Suprapubic skin (tissue), 4 donors: ENCODE results near the gene KCNK16. TPM values are rescaled to one million over a fixed set of nuclear protein-coding genes. Genes with fewer than 3 reads are reported as not detected.

Experiments
- DNase-seq, 2 donors: peaks; one replicate each; pipeline ENCODE4 v3.0.0-alpha.2; 2019; ENCODE audit warnings: low spot score in 2 of 2
- H3K27ac ChIP-seq: fragments of 200-600 bp; sonication (generic); one replicate; pipeline ENCODE4 v1.5.1; 2019
- H3K27me3 ChIP-seq: fragments of 200-600 bp; sonication (generic); one replicate; pipeline ENCODE4 v1.5.1; 2019
- H3K36me3 ChIP-seq: fragments of 200-600 bp; sonication (generic); one replicate; pipeline ENCODE4 v1.5.1; 2019
- H3K4me1 ChIP-seq: fragments of 200-600 bp; sonication (generic); one replicate; pipeline ENCODE4 v1.5.1; 2019
- H3K4me3 ChIP-seq: fragments of 200-600 bp; sonication (generic); one replicate; pipeline ENCODE4 v1.5.1; 2019; ENCODE audit warnings: mild to moderate bottlenecking
- H3K9me3 ChIP-seq: fragments of 200-600 bp; sonication (generic); one replicate; pipeline ENCODE4 v1.5.1; 2019
- EP300 ChIP-seq: sonication (generic); formaldehyde crosslinking; IDR thresholded peaks from one replicate; pipeline ENCODE4 v1.6.1; 2017; ENCODE audit warnings: antibody characterized with exemption
- POLR2A ChIP-seq, 2 donors: fragments of 450-650 bp; IDR thresholded peaks; one replicate each; pipeline ENCODE4 v1.6.1; 2017; ENCODE audit warnings: antibody characterized with exemption in 2 of 2, mild to moderate bottlenecking in 2 of 2, moderate library complexity in 2 of 2
- POLR2AphosphoS5 ChIP-seq, 3 donors: sonication (generic); formaldehyde crosslinking; IDR thresholded peaks; one replicate each; pipeline ENCODE4 v1.6.1; 2017; ENCODE audit warnings: antibody characterized with exemption in 3 of 3
- WGBS: methylation state at CpG from one replicate; pipeline ENCODE4 v1.1.5; 2018; 5-methylcytosine and 5-hydroxymethylcytosine counted together
- total RNA-seq, 4 donors: library from RNA; depleted of rRNA; stranded (reverse); fragments of >200 nt; gene quantifications; one replicate each; pipeline ENCODE4 v1.1.0, GENCODE V29; 2016
- TF ChIP-seq, protein P1 (sequence below), 2 donors: fragments of 200-600 bp in 1 of 2; fragments of 450-650 bp in 1 of 2; sonication (generic) in 1 of 2; IDR thresholded peaks; one replicate each; pipeline ENCODE4 v1.5.1; 2016 to 2019; ENCODE audit warnings: antibody characterized with exemption in 2 of 2, mild to moderate bottlenecking in 1 of 2, moderate library complexity in 1 of 2

Gene KCNK16
- not detected for total RNA-seq

DNA sequence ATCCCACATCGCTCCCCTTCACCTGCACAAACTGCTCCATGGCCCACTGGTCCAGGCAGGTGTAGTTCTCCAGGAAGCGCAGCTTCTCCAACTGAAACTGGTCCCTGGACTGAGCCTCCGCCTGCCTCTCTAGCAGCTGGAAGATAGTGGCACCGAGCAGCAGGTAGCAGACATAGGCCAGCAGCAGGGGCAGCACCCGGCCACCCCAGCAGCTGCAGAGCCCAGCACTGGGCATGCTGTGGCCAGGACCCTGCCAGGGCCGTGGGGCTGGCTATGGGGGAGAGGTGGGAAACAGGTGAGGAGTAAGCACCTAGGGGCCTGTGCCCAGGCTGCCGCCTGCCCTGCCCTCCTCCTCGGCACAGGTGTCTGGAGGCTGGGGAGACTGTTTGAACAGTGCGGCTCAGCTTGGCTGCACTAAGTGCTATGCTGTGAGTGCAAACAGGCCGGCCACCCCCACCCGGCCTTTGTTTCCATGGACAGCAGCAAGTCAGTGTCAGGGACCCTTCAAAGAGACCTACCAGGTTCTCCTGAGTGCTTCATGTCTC is at the start of gene KCNK16:
KCNK16 (minus strand) TSS at position 397 of the 545 bp plus-strand sequence; CDS start at position 235, 162 bp downstream.
- Histone ChIP-seq H3K27me3 (peaks cover 6% of the 10 kb centered on the region), H3K4me1 (no peaks in the 10 kb centered on the region), H3K9me3 (no peaks in the 10 kb centered on the region), H3K27ac (no peak within 1 kb of the TSS), H3K36me3 (no peaks in the 10 kb centered on the region), H3K4me3 (no peak within 1 kb of the TSS)
- no peak for TF ChIP-seq EP300
- TF ChIP-seq POLR2AphosphoS5 (IDR thresholded peaks at IDR 0.05): no peak
- TF ChIP-seq POLR2A (IDR thresholded peaks at IDR 0.05): no peak
- TF ChIP-seq, protein P1, sequence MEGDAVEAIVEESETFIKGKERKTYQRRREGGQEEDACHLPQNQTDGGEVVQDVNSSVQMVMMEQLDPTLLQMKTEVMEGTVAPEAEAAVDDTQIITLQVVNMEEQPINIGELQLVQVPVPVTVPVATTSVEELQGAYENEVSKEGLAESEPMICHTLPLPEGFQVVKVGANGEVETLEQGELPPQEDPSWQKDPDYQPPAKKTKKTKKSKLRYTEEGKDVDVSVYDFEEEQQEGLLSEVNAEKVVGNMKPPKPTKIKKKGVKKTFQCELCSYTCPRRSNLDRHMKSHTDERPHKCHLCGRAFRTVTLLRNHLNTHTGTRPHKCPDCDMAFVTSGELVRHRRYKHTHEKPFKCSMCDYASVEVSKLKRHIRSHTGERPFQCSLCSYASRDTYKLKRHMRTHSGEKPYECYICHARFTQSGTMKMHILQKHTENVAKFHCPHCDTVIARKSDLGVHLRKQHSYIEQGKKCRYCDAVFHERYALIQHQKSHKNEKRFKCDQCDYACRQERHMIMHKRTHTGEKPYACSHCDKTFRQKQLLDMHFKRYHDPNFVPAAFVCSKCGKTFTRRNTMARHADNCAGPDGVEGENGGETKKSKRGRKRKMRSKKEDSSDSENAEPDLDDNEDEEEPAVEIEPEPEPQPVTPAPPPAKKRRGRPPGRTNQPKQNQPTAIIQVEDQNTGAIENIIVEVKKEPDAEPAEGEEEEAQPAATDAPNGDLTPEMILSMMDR (IDR thresholded peaks at IDR 0.05): no peak
- no peak for DNase-seq
- WGBS: 85% methylated on average over 2 of the region's 11 CpGs

- TF ChIP-seq, protein P1 (IDR thresholded peaks at IDR 0.05): no peak
- no peak for TF ChIP-seq EP300
- TF ChIP-seq POLR2A (IDR thresholded peaks at IDR 0.05): no peak
- TF ChIP-seq POLR2AphosphoS5 (IDR thresholded peaks at IDR 0.05): no peak
- Histone ChIP-seq H3K36me3 (no peaks in the 10 kb centered on the region), H3K4me1 (no peaks in the 10 kb centered on the region), H3K4me3 (no peak overlapping the region), H3K27me3 (no peaks in the 10 kb centered on the region), H3K27ac (no peak overlapping the region), H3K9me3 (no peaks in the 10 kb centered on the region)
- DNase-seq: peak in 1 of 2 donors; percentile 37
- WGBS: 65% methylated on average over 3 of the region's 3 CpGs
Observed at GRCh38 chr6:39370390-39370789, 47.9 kb upstream of the KCNK16 start.

DNA sequence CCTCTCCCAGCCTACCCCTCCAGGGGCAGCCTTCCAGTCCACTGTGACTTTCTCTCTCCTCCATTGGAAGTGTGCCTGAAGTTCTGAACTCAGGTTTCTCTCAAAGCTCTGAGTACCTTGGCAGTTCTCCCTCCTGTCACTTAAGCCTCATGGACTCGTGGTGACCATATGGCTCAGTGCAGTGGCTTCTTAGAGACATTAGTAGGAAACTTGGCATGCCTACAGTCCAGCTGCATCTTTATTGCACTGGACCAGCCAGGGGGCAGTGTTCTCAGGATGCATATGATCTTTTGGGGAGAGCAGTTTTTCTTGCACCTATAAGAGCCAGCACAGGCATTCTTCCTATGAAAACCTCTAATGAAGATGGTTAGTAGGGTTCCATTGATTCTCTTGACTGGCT is 47.5 kb upstream of the KCNK16 start:
- Histone ChIP-seq H3K27me3 (no peaks in the 10 kb centered on the region), H3K27ac (no peak overlapping the region), H3K36me3 (no peaks in the 10 kb centered on the region), H3K9me3 (no peaks in the 10 kb centered on the region), H3K4me3 (no peak overlapping the region), H3K4me1 (no peaks in the 10 kb centered on the region)
- WGBS: 67% methylated on average over 1 of the region's 1 CpG
- TF ChIP-seq EP300 (no peak), POLR2A (IDR thresholded peaks at IDR 0.05) (no peak), POLR2AphosphoS5 (IDR thresholded peaks at IDR 0.05) (no peak)
- TF ChIP-seq, protein P1 (IDR thresholded peaks at IDR 0.05): no peak
- DNase-seq: peak in 1 of 2 donors; percentile 20

- no peaks in the 10 kb centered on the region for H3K4me1 ChIP-seq
- H3K9me3 ChIP-seq: no peaks in the 10 kb centered on the region
- WGBS: 91% methylated on average over 3 of the region's 3 CpGs
- no peak overlapping the region for H3K27ac ChIP-seq
- no peak overlapping the region for H3K4me3 ChIP-seq
- no peak for TF ChIP-seq POLR2AphosphoS5 (IDR thresholded peaks at IDR 0.05)
- no peak for TF ChIP-seq EP300
- TF ChIP-seq, protein P1 (IDR thresholded peaks at IDR 0.05): no peak
- TF ChIP-seq POLR2A (IDR thresholded peaks at IDR 0.05): no peak
- H3K36me3 ChIP-seq: no peaks in the 10 kb centered on the region
- H3K27me3 ChIP-seq: no peaks in the 10 kb centered on the region
- no peak for DNase-seq
Observed at GRCh38 chr6:39367700-39368099, 45.2 kb upstream of the KCNK16 start.

DNA sequence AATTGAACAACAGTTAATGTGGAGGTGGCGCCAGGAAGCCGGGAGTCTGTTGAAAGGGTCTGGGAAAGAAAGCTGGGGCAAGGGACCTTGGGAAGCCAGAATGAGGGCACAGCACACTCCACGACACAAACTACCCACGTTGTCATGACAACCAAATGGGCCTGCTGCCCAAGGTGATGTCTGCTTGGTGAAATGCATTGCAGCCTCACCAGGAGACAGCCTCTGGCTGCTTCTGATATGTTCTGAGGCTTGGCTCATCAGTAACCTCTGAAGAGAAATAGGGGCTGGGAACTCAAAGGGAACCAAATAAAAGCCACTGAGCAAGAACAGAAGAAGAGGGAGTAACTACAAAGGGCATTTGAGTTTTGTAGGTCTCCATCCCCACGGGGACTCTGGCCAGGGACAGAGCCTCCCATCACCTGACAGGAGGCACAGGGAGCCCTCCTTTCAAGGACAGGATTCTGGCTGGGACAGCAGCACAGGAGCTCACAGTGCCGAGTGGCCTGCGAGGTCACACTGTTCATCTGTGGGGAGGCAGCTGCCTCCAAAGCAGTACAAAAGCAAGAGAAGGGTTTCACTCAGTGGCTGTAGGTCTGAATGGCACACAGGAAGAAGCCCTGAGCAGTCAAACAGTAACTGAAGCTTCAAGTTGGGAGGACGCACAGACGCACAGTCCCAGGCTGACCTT is 44.6 kb upstream of the KCNK16 start:
- H3K36me3 ChIP-seq: no peaks in the 10 kb centered on the region
- peak in 1 of 2 donors; percentile 13 for DNase-seq
- WGBS: 81% methylated on average over 9 of the region's 9 CpGs

More for the DNA sequence above, 44.6 kb upstream of the KCNK16 start:
- Histone ChIP-seq H3K9me3 (no peaks in the 10 kb centered on the region), H3K4me3 (no peak overlapping the region), H3K27ac (no peak overlapping the region), H3K27me3 (no peaks in the 10 kb centered on the region), H3K4me1 (peaks cover 3% of the 10 kb centered on the region)
- TF ChIP-seq POLR2A (IDR thresholded peaks at IDR 0.05) (no peak), POLR2AphosphoS5 (IDR thresholded peaks at IDR 0.05) (no peak), EP300 (no peak)
- TF ChIP-seq, protein P1 (IDR thresholded peaks at IDR 0.05): no peak
